ENCODE results near the gene PDE4D. TPM values are rescaled to one million over a fixed set of nuclear protein-coding genes. Genes with fewer than 3 reads are reported as not detected.

PDE4D gene
- total and polyA plus RNA-seq, 2 donors (not counting 3 experiments of a cell fraction or from before 2014, with no cell fraction given) = 34.5 to 51.2 TPM

DNA sequence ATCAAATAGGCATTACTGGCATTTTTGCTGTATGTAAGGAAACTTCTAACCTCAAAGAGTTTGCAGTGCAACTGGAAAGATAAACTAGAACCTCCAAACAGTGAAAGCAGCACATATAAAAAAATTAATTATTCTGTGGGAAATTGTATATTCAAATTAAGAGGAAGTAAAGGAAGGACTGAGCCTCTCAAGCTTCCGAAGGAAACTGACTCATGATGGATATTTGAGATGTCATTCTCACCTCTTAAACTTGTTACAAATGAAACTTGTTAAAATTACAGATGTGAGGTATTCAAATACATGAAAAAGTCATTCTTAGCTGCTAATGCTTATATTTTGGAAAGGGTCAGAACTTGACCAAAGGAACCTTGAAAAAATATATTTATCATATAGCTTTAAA, 538.7 kb downstream of the PDE4D start:
- Histone ChIP-seq H3K79me2 (ENCODE audit: control insufficient read depth, insufficient read depth, low read length) (no peaks in the 10 kb centered on the region), H3K4me2 (ENCODE audit: insufficient read depth, low read length) (peak overlapping the region; percentile 42), H2AFZ (ENCODE audit: low read depth, low read length) (no peak overlapping the region), H4K20me1 (replicated peaks; ENCODE audit: control insufficient read depth, extremely low read depth, insufficient read depth, low read length) (no peaks in the 10 kb centered on the region), H3K27me3 (ENCODE audit: control insufficient read depth in 2 of 2, insufficient read depth in 2 of 2, low read length in 2 of 2) (no peaks in the 10 kb centered on the region), H3K36me3 (ENCODE audit: control insufficient read depth in 2 of 2, extremely low read depth in 1 of 2, insufficient read depth in 2 of 2, low read length in 2 of 2) (no peaks in the 10 kb centered on the region), H3K4me1 (ENCODE audit: control insufficient read depth, extremely low read depth, insufficient read depth, low read length) (peaks cover 11% of the 10 kb centered on the region), H3K9ac (replicated peaks; ENCODE audit: extremely low read depth, insufficient read depth, low read length) (no peak overlapping the region), H3K9me1 (replicated peaks; ENCODE audit: control insufficient read depth, extremely low read depth, insufficient read depth, low read length) (no peaks in the 10 kb centered on the region), H3K9me3 (replicated peaks; ENCODE audit: control insufficient read depth, insufficient read depth, low read length) (no peaks in the 10 kb centered on the region), H3K4me3 (replicated peaks in 1 of 3; ENCODE audit: insufficient read depth in 1 of 3, low read depth in 1 of 3, low read length in 3 of 3) (no peak overlapping the region), H3K27ac (ENCODE audit: insufficient read depth, low read depth, low read length) (no peak overlapping the region)
- no TSS peak for BruUV-seq (replicated peaks)
- POLR2A ChIA-PET = no interaction called here
- TF ChIP-seq MYC (IDR thresholded peaks at IDR 0.05; ENCODE audit: low read depth, low read length) (no peak), FOS (IDR thresholded peaks at IDR 0.05; ENCODE audit: borderline replicate concordance, insufficient read depth, low read length) (peak; percentile 5)
- intact Hi-C loops (cut with micrococcal nuclease) (loop anchor here (5.0 kb wide), 1 partner anchor 58 kb away; no protein-coding TSS in a partner anchor), dilution Hi-C loops (cut with MboI; ENCODE audit: extremely low pct_ligation_motif_present, low sequenced_read_pairs) (no loop called here)
- CTCF ChIA-PET = interaction anchor here (0.8 to 3.7 kb wide), 7 partner anchors 10 to 445 kb away, joined by 3 to 27 read pairs (median 4); no protein-coding TSS in a partner anchor
- DNase-seq (ENCODE audit: low read depth, low spot score) (peak; percentile 5), FAIRE-seq (peak; percentile 81)

DNA sequence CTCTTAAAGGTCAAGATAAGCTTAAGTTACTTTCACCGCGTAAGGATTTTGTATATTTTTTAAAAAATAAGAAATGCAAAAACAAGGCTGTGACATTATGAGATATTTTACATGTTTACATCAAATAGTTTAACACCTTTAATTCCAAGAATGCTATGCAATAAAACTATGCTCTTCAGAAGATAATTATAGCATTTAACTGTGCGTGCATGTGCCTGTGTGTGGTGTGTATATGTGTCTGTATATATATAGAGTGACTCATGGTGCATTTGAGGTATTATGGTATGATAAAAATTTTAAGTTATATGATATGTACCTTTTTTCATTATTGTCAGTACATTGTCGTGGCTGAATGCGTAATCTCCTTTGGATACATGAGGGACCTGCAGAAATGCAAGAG, 539.3 kb downstream of the PDE4D start:
- H4K20me1 ChIP-seq (replicated peaks; ENCODE audit: control insufficient read depth, extremely low read depth, insufficient read depth, low read length) = no peaks in the 10 kb centered on the region
- no peaks in the 10 kb centered on the region for H3K9me1 ChIP-seq (replicated peaks; ENCODE audit: control insufficient read depth, extremely low read depth, insufficient read depth, low read length)
- no peak overlapping the region for H3K9ac ChIP-seq (replicated peaks; ENCODE audit: extremely low read depth, insufficient read depth, low read length)
- H3K36me3 ChIP-seq (ENCODE audit: control insufficient read depth in 2 of 2, extremely low read depth in 1 of 2, insufficient read depth in 2 of 2, low read length in 2 of 2) = no peaks in the 10 kb centered on the region
- H3K79me2 ChIP-seq (ENCODE audit: control insufficient read depth, insufficient read depth, low read length) = no peaks in the 10 kb centered on the region
- H3K4me3 ChIP-seq (replicated peaks in 1 of 3; ENCODE audit: insufficient read depth in 1 of 3, low read depth in 1 of 3, low read length in 3 of 3) = no peak overlapping the region
- intact Hi-C loops (cut with micrococcal nuclease) = no loop called here
- H3K4me1 ChIP-seq (ENCODE audit: control insufficient read depth, extremely low read depth, insufficient read depth, low read length) = peaks cover 11% of the 10 kb centered on the region
- no peaks in the 10 kb centered on the region for H3K9me3 ChIP-seq (replicated peaks; ENCODE audit: control insufficient read depth, insufficient read depth, low read length)
- POLR2A ChIA-PET = no interaction called here
- DNase-seq (ENCODE audit: low read depth, low spot score) (no peak), FAIRE-seq (no peak)
- BruUV-seq (replicated peaks) = no TSS peak
- no peaks in the 10 kb centered on the region for H3K27me3 ChIP-seq (ENCODE audit: control insufficient read depth in 2 of 2, insufficient read depth in 2 of 2, low read length in 2 of 2)
- TF ChIP-seq, protein P1, sequence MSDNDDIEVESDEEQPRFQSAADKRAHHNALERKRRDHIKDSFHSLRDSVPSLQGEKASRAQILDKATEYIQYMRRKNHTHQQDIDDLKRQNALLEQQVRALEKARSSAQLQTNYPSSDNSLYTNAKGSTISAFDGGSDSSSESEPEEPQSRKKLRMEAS (IDR thresholded peaks at IDR 0.05; ENCODE audit: insufficient read depth, insufficient read length) = no peak
- no peak for TF ChIP-seq POLR2A (IDR thresholded peaks at IDR 0.05; ENCODE audit: low read depth, low read length)
- TF ChIP-seq MYC (IDR thresholded peaks at IDR 0.05; ENCODE audit: low read depth, low read length) = no peak
- no peak for TF ChIP-seq EZH2 (IDR thresholded peaks at IDR 0.05; ENCODE audit: borderline replicate concordance, low read depth, low read length, severe bottlenecking)
- TF ChIP-seq, protein P2, sequence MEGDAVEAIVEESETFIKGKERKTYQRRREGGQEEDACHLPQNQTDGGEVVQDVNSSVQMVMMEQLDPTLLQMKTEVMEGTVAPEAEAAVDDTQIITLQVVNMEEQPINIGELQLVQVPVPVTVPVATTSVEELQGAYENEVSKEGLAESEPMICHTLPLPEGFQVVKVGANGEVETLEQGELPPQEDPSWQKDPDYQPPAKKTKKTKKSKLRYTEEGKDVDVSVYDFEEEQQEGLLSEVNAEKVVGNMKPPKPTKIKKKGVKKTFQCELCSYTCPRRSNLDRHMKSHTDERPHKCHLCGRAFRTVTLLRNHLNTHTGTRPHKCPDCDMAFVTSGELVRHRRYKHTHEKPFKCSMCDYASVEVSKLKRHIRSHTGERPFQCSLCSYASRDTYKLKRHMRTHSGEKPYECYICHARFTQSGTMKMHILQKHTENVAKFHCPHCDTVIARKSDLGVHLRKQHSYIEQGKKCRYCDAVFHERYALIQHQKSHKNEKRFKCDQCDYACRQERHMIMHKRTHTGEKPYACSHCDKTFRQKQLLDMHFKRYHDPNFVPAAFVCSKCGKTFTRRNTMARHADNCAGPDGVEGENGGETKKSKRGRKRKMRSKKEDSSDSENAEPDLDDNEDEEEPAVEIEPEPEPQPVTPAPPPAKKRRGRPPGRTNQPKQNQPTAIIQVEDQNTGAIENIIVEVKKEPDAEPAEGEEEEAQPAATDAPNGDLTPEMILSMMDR (IDR thresholded peaks at IDR 0.05; ENCODE audit: extremely low read depth in 1 of 2, insufficient read depth in 1 of 2, low read depth in 1 of 2, low read length in 2 of 2) = no peak
- no peak for TF ChIP-seq FOS (IDR thresholded peaks at IDR 0.05; ENCODE audit: borderline replicate concordance, insufficient read depth, low read length)
- TF ChIP-seq JUN (IDR thresholded peaks at IDR 0.05; ENCODE audit: borderline replicate concordance, insufficient read depth, insufficient read length, low read depth) = no peak
- no peak for TF ChIP-seq POLR2AphosphoS5 (IDR thresholded peaks at IDR 0.05; ENCODE audit: insufficient read depth, low read depth, low read length)
- TF ChIP-seq GATA2 (IDR thresholded peaks at IDR 0.05; ENCODE audit: insufficient read depth, insufficient read length, low read depth, low read length) = no peak
- CTCF ChIA-PET = interaction anchor here (1.2 to 3.7 kb wide), 4 partner anchors 11 to 166 kb away, joined by 3 to 27 read pairs (median 10); no protein-coding TSS in a partner anchor
- no peak overlapping the region for H3K27ac ChIP-seq (ENCODE audit: insufficient read depth, low read depth, low read length)
- no peak overlapping the region for H2AFZ ChIP-seq (ENCODE audit: low read depth, low read length)
- dilution Hi-C loops (cut with MboI; ENCODE audit: extremely low pct_ligation_motif_present, low sequenced_read_pairs) = no loop called here
- H3K4me2 ChIP-seq (ENCODE audit: insufficient read depth, low read length) = peak overlapping the region; percentile 42

All from endothelial cell of umbilical vein (primary cell).